ENCODE results near the gene OSBPL3. TPM values are rescaled to one million over a fixed set of nuclear protein-coding genes. Genes with fewer than 3 reads are reported as not detected.
A peak's percentile ranks its signal among the peaks of the same experiment; 100 is the strongest.

Gene OSBPL3
- total RNA-seq, 2 experiments from 2014 or later: 44.6 to 45.7 TPM

- H3K27ac Mint-ChIP-seq: no peak overlapping the region
- intact Hi-C loops (cut with micrococcal nuclease): no loop called here
- H3K4me3 Mint-ChIP-seq: no peak overlapping the region
- H3K27me3 Mint-ChIP-seq: no peaks in the 10 kb centered on the region
- peaks cover 7% of the 10 kb centered on the region for H3K4me1 Mint-ChIP-seq (ENCODE audit: low read depth)
- no peaks in the 10 kb centered on the region for H3K9me3 Mint-ChIP-seq
- H3K36me3 Mint-ChIP-seq (ENCODE audit: low read depth): peaks cover 42% of the 10 kb centered on the region
- no peak for TF ChIP-seq CTCF (IDR thresholded peaks at IDR 0.05)
- no peak for DNase-seq
- ChIA-PET POLR2A (no interaction called here), CTCF (interaction anchor here (0.8 to 1.5 kb wide), 4 partner anchors 13 to 235 kb away, joined by 3 read pairs; no protein-coding TSS in a partner anchor)
- no peak for ATAC-seq
These were observed 121.6 kb downstream of the OSBPL3 start for GRCh38 chr7:24858108-24858977.

GRCh38 chr7:24857623-24858022 is 122.4 kb downstream of the OSBPL3 start:
- peaks cover 35% of the 10 kb centered on the region for H3K36me3 Mint-ChIP-seq (ENCODE audit: low read depth)
- intact Hi-C loops (cut with micrococcal nuclease): no loop called here
- DNase-seq (no peak), ATAC-seq (no peak)
- ChIA-PET CTCF (interaction anchor here (1.0 to 1.5 kb wide), 3 partner anchors 12 to 212 kb away, joined by 3 read pairs; no protein-coding TSS in a partner anchor), POLR2A (no interaction called here)
- peaks cover 8% of the 10 kb centered on the region for H3K4me1 Mint-ChIP-seq (ENCODE audit: low read depth)
- no peak for TF ChIP-seq CTCF (IDR thresholded peaks at IDR 0.05)
- no peak overlapping the region for H3K4me3 Mint-ChIP-seq
- no peaks in the 10 kb centered on the region for H3K9me3 Mint-ChIP-seq
- no peaks in the 10 kb centered on the region for H3K27me3 Mint-ChIP-seq
- no peak overlapping the region for H3K27ac Mint-ChIP-seq

DNA sequence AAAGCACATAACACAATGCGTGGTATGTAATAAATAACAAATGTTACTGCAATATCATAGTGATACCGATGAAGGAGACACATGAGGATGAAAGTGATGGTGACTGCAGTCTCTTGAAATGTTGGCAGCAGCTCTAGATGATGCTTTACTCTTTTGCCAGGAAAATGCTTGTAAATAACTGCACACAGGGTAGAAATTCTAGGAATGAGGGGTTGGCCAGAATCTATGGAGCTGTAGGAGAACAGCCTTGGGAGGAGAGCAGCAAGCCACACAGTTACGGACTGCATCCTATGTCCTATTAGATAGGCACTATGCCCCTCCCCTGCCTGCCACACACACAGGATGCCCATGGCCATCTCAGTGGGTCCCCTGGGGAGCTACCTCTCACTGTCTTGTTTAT is 125.1 kb downstream of the OSBPL3 start:
- H3K27ac Mint-ChIP-seq: no peak overlapping the region
- intact Hi-C loops (cut with micrococcal nuclease): no loop called here
- peaks cover 24% of the 10 kb centered on the region for H3K36me3 Mint-ChIP-seq (ENCODE audit: low read depth)
- ATAC-seq (no peak), DNase-seq (no peak)
- H3K4me1 Mint-ChIP-seq (ENCODE audit: low read depth): peaks cover 25% of the 10 kb centered on the region
- TF ChIP-seq CTCF (IDR thresholded peaks at IDR 0.05): no peak
- CTCF ChIA-PET: interaction anchor here (1.0 to 1.7 kb wide), 4 partner anchors 9 to 43 kb away, joined by 3 to 5 read pairs (median 4); no protein-coding TSS in a partner anchor
- H3K9me3 Mint-ChIP-seq: no peaks in the 10 kb centered on the region
- no peaks in the 10 kb centered on the region for H3K27me3 Mint-ChIP-seq
- POLR2A ChIA-PET: interaction anchor here (1.1 kb wide), 1 partner anchor 11 kb away, joined by 3 read pairs; no protein-coding TSS in a partner anchor
- H3K4me3 Mint-ChIP-seq: no peak overlapping the region

- no peaks in the 10 kb centered on the region for H3K27me3 Mint-ChIP-seq
- H3K36me3 Mint-ChIP-seq (ENCODE audit: low read depth): peaks cover 34% of the 10 kb centered on the region
- DNase-seq: peak; percentile 76
- ATAC-seq: peak; percentile 95
- H3K27ac Mint-ChIP-seq: no peak overlapping the region
- no peaks in the 10 kb centered on the region for H3K9me3 Mint-ChIP-seq
- TF ChIP-seq CTCF (IDR thresholded peaks at IDR 0.05): no peak
- no peak overlapping the region for H3K4me3 Mint-ChIP-seq
- CTCF ChIA-PET: interaction anchor here (0.8 to 2.1 kb wide), 4 partner anchors 25 to 128 kb away, joined by 3 to 7 read pairs (median 3); partner anchors contain the start of gene OSBPL3
- intact Hi-C loops (cut with micrococcal nuclease): no loop called here
- H3K4me1 Mint-ChIP-seq (ENCODE audit: low read depth): peaks cover 21% of the 10 kb centered on the region
- POLR2A ChIA-PET: interaction anchor here (1.0 kb wide), 1 partner anchor 24 kb away, joined by 3 read pairs; no protein-coding TSS in a partner anchor
These were observed 128.2 kb downstream of the OSBPL3 start for GRCh38 chr7:24851786-24852185.

- Mint-ChIP-seq H3K4me1 (ENCODE audit: low read depth) (peaks cover 17% of the 10 kb centered on the region), H3K27me3 (no peaks in the 10 kb centered on the region), H3K27ac (no peak overlapping the region), H3K4me3 (no peak overlapping the region), H3K36me3 (ENCODE audit: low read depth) (peaks cover 32% of the 10 kb centered on the region), H3K9me3 (no peaks in the 10 kb centered on the region)
- TF ChIP-seq CTCF (IDR thresholded peaks at IDR 0.05): no peak
- DNase-seq (no peak), ATAC-seq (no peak)
- intact Hi-C loops (cut with micrococcal nuclease): no loop called here
- ChIA-PET POLR2A (no interaction called here), CTCF (no interaction called here)
These were observed 131.1 kb downstream of the OSBPL3 start for GRCh38 chr7:24848878-24849277.

All from activated CD8-positive, alpha-beta T cell treated with anti-CD3 and anti-CD28 coated beads for 36 hours (primary cell).